GM13976 (cell line): Measurements from ENCODE around the gene FGF19.

Source experiments
- DNase-seq: peaks from one replicate; pipeline ENCODE4 v3.0.0; 2012; ENCODE audit warnings: low spot score
- CTCF ChIP-seq: IDR thresholded peaks from 2 replicates; pipeline ENCODE4 v1.5.1; 2012; ENCODE audit warnings: borderline replicate concordance, mild to moderate bottlenecking; ENCODE audit not compliant: insufficient read depth; ENCODE audit errors: extremely low read depth, missing control alignments, control extremely low read depth
- in situ Hi-C: fragments of 300-500 bp; cut with MboI; formaldehyde crosslinking; loops from one replicate; pipeline ENCODE4 v1.12.0; 2022; ENCODE audit warnings: low sequenced_read_pairs, mixed read lengths, inconsistent platforms; ENCODE audit not compliant: unreplicated experiment

Gene FGF19

GRCh38 chr11:69669486-69669885 is 34.3 kb downstream of the FGF19 start:
- in situ Hi-C loops = no loop called here
- DNase-seq = no peak
- no peak for TF ChIP-seq CTCF

- in situ Hi-C loops = no loop called here
- no peak for TF ChIP-seq CTCF
- DNase-seq = no peak
These were observed 35.9 kb downstream of the FGF19 start for GRCh38 chr11:69667619-69668604.

- TF ChIP-seq CTCF = no peak
- in situ Hi-C loops = no loop called here
- DNase-seq = no peak
These were observed 36.9 kb downstream of the FGF19 start for GRCh38 chr11:69666752-69667536.

- in situ Hi-C loops = no loop called here
- DNase-seq = no peak
- no peak for TF ChIP-seq CTCF
These were observed 37.6 kb downstream of the FGF19 start for GRCh38 chr11:69666261-69666660.

GRCh38 chr11:69665669-69666068 is 38.2 kb downstream of the FGF19 start:
- TF ChIP-seq CTCF = no peak
- in situ Hi-C loops = no loop called here
- no peak for DNase-seq

- no peak for DNase-seq
- in situ Hi-C loops = no loop called here
- no peak for TF ChIP-seq CTCF
These were observed 38.9 kb downstream of the FGF19 start for GRCh38 chr11:69664901-69665300.
